NCI-H1436 (cell line): ENCODE measurements around the gene FGD2.
"Not testable (repeated sequence)": the region's sequence is repeated elsewhere in the genome, so short reads cannot be mapped to it uniquely, and the experiment has no call there.

Source experiments
- DNase-seq: peaks from one replicate; lab custom pipeline; 2025; lab: John Stamatoyannopoulos, UW

FGD2 gene

GRCh38 chr6:37039958-37040357 is 34.5 kb downstream of the FGD2 start:
- no peak for DNase-seq

- no peak for DNase-seq
Observed at GRCh38 chr6:37041521-37041920, 36.1 kb downstream of the FGD2 start.

GRCh38 chr6:37042150-37042549 is 36.7 kb downstream of the FGD2 start:
- no peak for DNase-seq

- not testable (repeated sequence) for DNase-seq
Observed at GRCh38 chr6:37043091-37043490, 37.6 kb downstream of the FGD2 start.

GRCh38 chr6:37047346-37047688 is 41.9 kb downstream of the FGD2 start:
- DNase-seq = no peak

- DNase-seq = no peak
Observed at GRCh38 chr6:37047689-37048402, 42.4 kb downstream of the FGD2 start.

GRCh38 chr6:37048403-37048850 is 43.0 kb downstream of the FGD2 start:
- no peak for DNase-seq

- DNase-seq = no peak
Observed at GRCh38 chr6:37048851-37049757, 43.6 kb downstream of the FGD2 start.

- no peak for DNase-seq
Observed at GRCh38 chr6:37049758-37050044, 44.2 kb downstream of the FGD2 start.

- DNase-seq = no peak
Observed at GRCh38 chr6:37050045-37050853, 44.8 kb downstream of the FGD2 start.

- no peak for DNase-seq
Observed at GRCh38 chr6:37050854-37051137, 45.3 kb downstream of the FGD2 start.

- DNase-seq = peak; percentile 79
Observed at GRCh38 chr6:37051138-37052026, 45.9 kb downstream of the FGD2 start.

GRCh38 chr6:37052027-37052628 is 46.7 kb downstream of the FGD2 start:
- no peak for DNase-seq

- DNase-seq = no peak
Observed at GRCh38 chr6:37053683-37054082, 48.2 kb downstream of the FGD2 start.

- DNase-seq = no peak
Observed at GRCh38 chr6:37054171-37054570, 48.7 kb downstream of the FGD2 start.

- DNase-seq = no peak
Observed at GRCh38 chr6:37054580-37054979, 49.1 kb downstream of the FGD2 start.

GRCh38 chr6:37056112-37056403 is 50.6 kb downstream of the FGD2 start:
- DNase-seq = no peak

- no peak for DNase-seq
Observed at GRCh38 chr6:37056439-37057127, 51.1 kb downstream of the FGD2 start.

- no peak for DNase-seq
Observed at GRCh38 chr6:37057128-37057471, 51.6 kb downstream of the FGD2 start.

GRCh38 chr6:37057678-37058077 is 52.2 kb downstream of the FGD2 start:
- no peak for DNase-seq

GRCh38 chr6:37058084-37058586 is 52.7 kb downstream of the FGD2 start:
- DNase-seq = no peak
